ENCODE results near the gene ZBTB17.
A peak's percentile ranks its signal among the peaks of the same experiment; 100 is the strongest.

The ZBTB17 gene

GRCh38 chr1:15948595-15949452 lies 27.1 kb downstream of the ZBTB17 start:
- DNase-seq (ENCODE audit: extremely low read depth in 1 of 2, low read depth in 1 of 2), result peak in 1 of 2 donors; percentile 58

- DNase-seq (ENCODE audit: extremely low read depth in 1 of 2, low read depth in 1 of 2), result no peak
These were observed 27.8 kb downstream of the ZBTB17 start for GRCh38 chr1:15948091-15948591.

GRCh38 chr1:15947382-15948090 lies 28.4 kb downstream of the ZBTB17 start:
- no peak for DNase-seq (ENCODE audit: extremely low read depth in 1 of 2, low read depth in 1 of 2)

GRCh38 chr1:15946571-15947381 lies 29.1 kb downstream of the ZBTB17 start:
- no peak for DNase-seq (ENCODE audit: extremely low read depth in 1 of 2, low read depth in 1 of 2)

GRCh38 chr1:15945832-15946448 lies 30.0 kb downstream of the ZBTB17 start:
- DNase-seq (ENCODE audit: extremely low read depth in 1 of 2, low read depth in 1 of 2), result no peak

GRCh38 chr1:15945011-15945831 lies 30.7 kb downstream of the ZBTB17 start:
- no peak for DNase-seq (ENCODE audit: extremely low read depth in 1 of 2, low read depth in 1 of 2)

GRCh38 chr1:15944308-15945010 lies 31.4 kb downstream of the ZBTB17 start:
- no peak for DNase-seq (ENCODE audit: extremely low read depth in 1 of 2, low read depth in 1 of 2)

- DNase-seq (ENCODE audit: extremely low read depth in 1 of 2, low read depth in 1 of 2), result no peak
These were observed 32.0 kb downstream of the ZBTB17 start for GRCh38 chr1:15943992-15944307.

GRCh38 chr1:15943328-15943991 lies 32.4 kb downstream of the ZBTB17 start:
- no peak for DNase-seq (ENCODE audit: extremely low read depth in 1 of 2, low read depth in 1 of 2)

- no peak for DNase-seq (ENCODE audit: extremely low read depth in 1 of 2, low read depth in 1 of 2)
These were observed 33.1 kb downstream of the ZBTB17 start for GRCh38 chr1:15942661-15943327.

- no peak for DNase-seq (ENCODE audit: extremely low read depth in 1 of 2, low read depth in 1 of 2)
These were observed 33.8 kb downstream of the ZBTB17 start for GRCh38 chr1:15941899-15942660.

- no peak for DNase-seq (ENCODE audit: extremely low read depth in 1 of 2, low read depth in 1 of 2)
These were observed 34.7 kb downstream of the ZBTB17 start for GRCh38 chr1:15941044-15941840.

GRCh38 chr1:15940110-15941043 lies 35.5 kb downstream of the ZBTB17 start:
- no peak for DNase-seq (ENCODE audit: extremely low read depth in 1 of 2, low read depth in 1 of 2)

- DNase-seq (ENCODE audit: extremely low read depth in 1 of 2, low read depth in 1 of 2), result no peak
These were observed 36.5 kb downstream of the ZBTB17 start for GRCh38 chr1:15939181-15940109.
